K562 (cell line): Measurements from ENCODE around the gene SHISA7. TPM values are rescaled to one million over a fixed set of nuclear protein-coding genes. Genes with fewer than 3 reads are reported as not detected.

Experiments
- RBBP5 ChIP-seq: fragments of 200-600 bp; sonication (generic); IDR thresholded peaks from 2 replicates; pipeline ENCODE4 v1.6.1; 2012; ENCODE audit warnings: borderline replicate concordance, mild to moderate bottlenecking, low read length, control low read depth, inconsistent platforms; ENCODE audit not compliant: insufficient read depth, poor library complexity, severe bottlenecking
- SRSF7 ChIP-seq: fragments of 200-400 bp; formaldehyde crosslinking; optimal IDR thresholded peaks from 2 replicates; pipeline ENCODE3; 2017; ENCODE audit warnings: mild to moderate bottlenecking, low read depth, low read length
- TSHZ1 ChIP-seq: fragments of 250-450 bp; sonication (Bioruptor Pico); IDR thresholded peaks from 2 replicates; pipeline ENCODE4 v1.4.0; 2020; ENCODE audit warnings: mild to moderate bottlenecking, moderate library complexity
- ZBTB40 ChIP-seq, 2 experiments: fragments of 450-650 bp in 1 of 2; sonication (generic) in 1 of 2; formaldehyde crosslinking in 1 of 2; IDR thresholded peaks; 2 replicates each; pipeline versions ENCODE4 v1.7.1 to v1.9.0; 2016 to 2022; ENCODE audit warnings: inconsistent platforms in 1 of 2, mild to moderate bottlenecking in 1 of 2, missing genetic modification reagents in 1 of 2
- polyA plus RNA-seq, 8 experiments: library from polyadenylated mRNA; depleted of rRNA in 4 of 8; stranded (reverse) in 5 of 8; unstranded in 3 of 8; fragments of >200 nt; fragmentation: Nextera tagmentation in 2 of 8; fragmentation: Illumina TruSeq in 1 of 8; extraction: Ambion mirVana in 2 of 8; extraction: Trizol in 1 of 8; gene quantifications; 2 replicates each; pipeline versions ENCODE4 v1.2.1 to v1.2.3, GENCODE V29; 2011 to 2014; ENCODE audit warnings: inconsistent platforms in 1 of 8, missing spikeins in 1 of 8
- total RNA-seq, 7 experiments: library from RNA; depleted of rRNA in 6 of 7; stranded (reverse); fragments of >200 nt in 6 of 7; fragmentation: Illumina TruSeq in 2 of 7; extraction: Trizol in 2 of 7; gene quantifications; 2 replicates each; pipeline versions ENCODE4 v1.2.1 to v1.2.3, GENCODE V29; 2011 to 2021; ENCODE audit warnings: low replicate concordance in 1 of 7

The SHISA7 gene
- total and polyA plus RNA-seq, 9 of the 15 experiments (the other 6 are each of a cell fraction or from before 2014, with no cell fraction given): 0.01 to 0.40 (median 0.07) TPM

- no peak for TF ChIP-seq TSHZ1 (CRISPR knock-in tag)
- TF ChIP-seq SRSF7: no peak
- TF ChIP-seq ZBTB40 (IDR thresholded peaks at IDR 0.05): peak; percentile 60
- TF ChIP-seq ZBTB40 (CRISPR knock-in tag; IDR thresholded peaks at IDR 0.05): no peak
- TF ChIP-seq RBBP5: peak; percentile 73
These were observed 59.6 kb downstream of the SHISA7 start (continued) for GRCh38 chr19:55383279-55384130.
